ENCODE results near the gene LINGO1. TPM values are rescaled to one million over a fixed set of nuclear protein-coding genes. Genes with fewer than 3 reads are reported as not detected.

LINGO1 gene
- total and polyA plus RNA-seq, 3 donors from 2014 or later: 16.6 to 22.4 (median 16.7) TPM

- H3K27ac ChIP-seq: no peak overlapping the region
- no peaks in the 10 kb centered on the region for H3K9me3 ChIP-seq
- no peaks in the 10 kb centered on the region for H3K27me3 ChIP-seq
- intact Hi-C loops (cut with DNase I; ENCODE audit: low total_unique reads): no loop called here
- WGBS, 2 donors: 73 to 78% methylated on average over 14 to 18 of the region's 18 CpGs
- H3K36me3 ChIP-seq (ENCODE audit: low read depth, missing control alignments): no peaks in the 10 kb centered on the region
- no peak overlapping the region for H3K4me3 ChIP-seq
- TF ChIP-seq POLR2A (IDR thresholded peaks at IDR 0.05) (no peak), CTCF (IDR thresholded peaks at IDR 0.05) (no peak)
- DNase-seq: no peak
- peaks cover 4% of the 10 kb centered on the region for H3K4me1 ChIP-seq
Observed at GRCh38 chr15:77622934-77623754, 9.6 kb downstream of the LINGO1 start.

DNA sequence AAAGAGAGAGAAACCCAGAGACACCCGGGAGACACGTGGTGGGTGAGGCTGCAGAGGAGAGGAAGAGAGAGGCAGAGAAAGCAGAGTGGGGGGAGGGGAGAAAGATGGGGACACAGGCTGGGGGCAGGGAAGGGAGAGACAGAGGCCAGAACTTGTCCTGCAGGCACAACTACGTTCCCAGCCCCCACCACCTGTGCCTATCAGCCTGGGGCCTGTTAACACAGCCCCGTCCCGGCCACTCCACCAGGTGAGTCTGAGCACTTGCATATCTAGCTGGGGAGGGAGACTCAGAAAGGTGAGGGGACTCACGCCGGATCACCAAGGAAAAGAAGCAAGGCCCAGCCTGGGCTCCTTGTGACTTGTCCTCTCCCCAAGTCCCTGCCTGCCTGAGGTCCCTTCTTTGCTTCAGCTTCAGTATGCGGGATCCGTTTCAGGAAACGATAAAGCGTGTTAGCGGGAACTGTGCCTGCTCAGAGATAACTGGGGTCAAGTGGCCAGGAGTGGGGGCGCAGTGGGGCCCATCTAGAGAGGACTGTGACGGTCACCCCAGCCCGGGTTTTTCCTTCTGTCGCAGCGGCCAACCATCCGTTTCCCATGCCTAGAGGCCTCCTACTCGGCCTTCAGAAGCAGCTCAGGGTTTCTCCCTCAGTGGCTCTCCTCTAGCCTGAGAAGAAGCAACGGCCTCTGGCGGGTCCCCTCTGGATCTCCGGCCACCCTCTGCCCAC lies 10.3 kb downstream of the LINGO1 start:
- Histone ChIP-seq H3K36me3 (ENCODE audit: low read depth, missing control alignments) (no peaks in the 10 kb centered on the region), H3K27ac (no peak overlapping the region), H3K4me1 (peaks cover 4% of the 10 kb centered on the region), H3K9me3 (no peaks in the 10 kb centered on the region), H3K27me3 (no peaks in the 10 kb centered on the region), H3K4me3 (no peak overlapping the region)
- WGBS, 2 donors: 56 to 61% methylated on average over 22 of the region's 22 CpGs
- no peak for DNase-seq
- intact Hi-C loops (cut with DNase I; ENCODE audit: low total_unique reads): no loop called here
- TF ChIP-seq POLR2A (IDR thresholded peaks at IDR 0.05) (no peak), CTCF (IDR thresholded peaks at IDR 0.05) (no peak)

GRCh38 chr15:77621847-77622208 lies 10.9 kb downstream of the LINGO1 start:
- H3K4me1 ChIP-seq: peaks cover 4% of the 10 kb centered on the region
- no peak for DNase-seq
- intact Hi-C loops (cut with DNase I; ENCODE audit: low total_unique reads): no loop called here
- 85 to 86% methylated on average over 15 to 16 of the region's 16 CpGs for WGBS, 2 donors
- no peak overlapping the region for H3K27ac ChIP-seq
- no peaks in the 10 kb centered on the region for H3K36me3 ChIP-seq (ENCODE audit: low read depth, missing control alignments)
- TF ChIP-seq POLR2A (IDR thresholded peaks at IDR 0.05) (no peak), CTCF (IDR thresholded peaks at IDR 0.05) (no peak)
- no peaks in the 10 kb centered on the region for H3K27me3 ChIP-seq
- H3K4me3 ChIP-seq: no peak overlapping the region
- H3K9me3 ChIP-seq: no peaks in the 10 kb centered on the region

DNA sequence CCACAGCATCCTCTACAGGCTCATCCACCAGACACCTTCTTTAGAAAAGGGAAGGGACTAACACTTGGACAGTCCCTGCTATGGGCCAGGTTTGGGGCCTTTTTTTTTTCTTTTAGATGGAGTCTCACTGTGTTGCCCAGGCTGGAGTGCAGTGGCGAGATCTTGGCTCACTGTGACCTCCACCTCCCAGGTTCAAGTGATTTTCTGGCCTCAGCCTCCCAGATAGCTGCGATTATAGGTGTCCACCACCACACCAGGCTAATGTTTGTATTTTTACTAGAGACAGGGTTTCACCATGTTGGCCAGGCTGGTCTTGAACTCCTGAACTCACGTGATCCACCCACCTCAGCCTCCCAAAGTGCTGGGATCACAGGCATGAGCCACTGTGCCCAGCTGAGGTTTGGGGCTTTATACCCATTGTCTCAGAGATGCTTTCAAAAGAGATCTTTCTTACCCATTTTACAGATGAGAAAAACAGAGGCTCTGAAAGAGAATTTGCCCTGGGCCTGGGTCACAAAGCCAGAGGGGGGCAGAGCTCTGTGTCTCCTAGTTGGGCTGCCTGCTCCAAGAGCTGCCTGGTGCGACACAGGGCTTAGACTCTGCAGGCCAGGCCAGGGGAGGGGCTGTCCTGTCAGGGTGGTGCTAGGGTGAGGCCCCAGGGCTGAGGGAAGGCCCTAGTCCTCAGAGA lies 11.6 kb downstream of the LINGO1 start:
- WGBS, 2 donors: 97 to 100% methylated on average over 4 of the region's 4 CpGs
- Histone ChIP-seq H3K4me3 (no peak overlapping the region), H3K9me3 (no peaks in the 10 kb centered on the region), H3K27me3 (no peaks in the 10 kb centered on the region), H3K4me1 (peaks cover 4% of the 10 kb centered on the region), H3K27ac (no peak overlapping the region), H3K36me3 (ENCODE audit: low read depth, missing control alignments) (no peaks in the 10 kb centered on the region)
- intact Hi-C loops (cut with DNase I; ENCODE audit: low total_unique reads): no loop called here
- DNase-seq: no peak
- TF ChIP-seq CTCF (IDR thresholded peaks at IDR 0.05) (no peak), POLR2A (IDR thresholded peaks at IDR 0.05) (no peak)
